ENCODE results near the gene WNT5B.
"Not testable (repeated sequence)": the region's sequence is repeated elsewhere in the genome, so short reads cannot be mapped to it uniquely, and the experiment has no call there.

WNT5B gene

DNA sequence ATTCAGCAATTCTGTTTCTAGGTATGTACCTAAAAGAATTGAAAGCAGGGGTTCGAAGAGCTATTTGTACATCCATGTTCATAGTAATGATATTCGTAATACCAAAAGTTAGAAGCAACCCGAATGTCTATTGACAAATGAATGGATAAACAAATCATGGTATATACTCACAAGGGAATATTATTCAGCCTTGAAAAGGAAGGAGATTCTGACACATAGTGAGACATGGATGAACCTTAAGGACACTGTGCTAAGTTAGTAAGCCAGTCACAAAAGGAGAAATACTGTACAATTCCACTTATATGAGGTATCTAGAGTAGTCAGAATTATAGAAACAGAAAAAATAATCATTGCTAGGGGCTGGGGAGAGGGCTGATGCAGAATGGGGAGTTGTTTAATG, 30.3 kb upstream of the WNT5B start:
- no peak for DNase-seq (ENCODE audit: low read depth)

DNA sequence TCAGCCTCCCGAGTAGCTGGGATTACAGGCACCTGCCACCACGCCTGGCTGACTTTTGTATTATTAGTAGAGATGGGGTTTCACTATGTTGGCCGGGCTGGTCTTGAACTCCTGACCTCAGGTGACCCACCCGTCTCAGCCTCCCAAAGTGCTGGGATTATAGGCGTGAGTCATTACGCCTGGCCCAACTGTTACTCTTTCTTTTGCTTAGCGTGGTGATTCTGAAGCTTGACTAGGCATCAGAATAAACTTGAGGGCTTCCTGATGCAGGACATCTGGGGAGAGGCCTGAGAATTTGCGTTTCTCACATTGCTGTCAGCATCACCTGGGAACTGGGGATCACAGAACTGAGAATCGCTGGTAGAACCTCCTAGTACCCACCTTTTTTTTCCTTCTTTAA, 26.3 kb upstream of the WNT5B start:
- not testable (repeated sequence) for DNase-seq (ENCODE audit: low read depth)

DNA sequence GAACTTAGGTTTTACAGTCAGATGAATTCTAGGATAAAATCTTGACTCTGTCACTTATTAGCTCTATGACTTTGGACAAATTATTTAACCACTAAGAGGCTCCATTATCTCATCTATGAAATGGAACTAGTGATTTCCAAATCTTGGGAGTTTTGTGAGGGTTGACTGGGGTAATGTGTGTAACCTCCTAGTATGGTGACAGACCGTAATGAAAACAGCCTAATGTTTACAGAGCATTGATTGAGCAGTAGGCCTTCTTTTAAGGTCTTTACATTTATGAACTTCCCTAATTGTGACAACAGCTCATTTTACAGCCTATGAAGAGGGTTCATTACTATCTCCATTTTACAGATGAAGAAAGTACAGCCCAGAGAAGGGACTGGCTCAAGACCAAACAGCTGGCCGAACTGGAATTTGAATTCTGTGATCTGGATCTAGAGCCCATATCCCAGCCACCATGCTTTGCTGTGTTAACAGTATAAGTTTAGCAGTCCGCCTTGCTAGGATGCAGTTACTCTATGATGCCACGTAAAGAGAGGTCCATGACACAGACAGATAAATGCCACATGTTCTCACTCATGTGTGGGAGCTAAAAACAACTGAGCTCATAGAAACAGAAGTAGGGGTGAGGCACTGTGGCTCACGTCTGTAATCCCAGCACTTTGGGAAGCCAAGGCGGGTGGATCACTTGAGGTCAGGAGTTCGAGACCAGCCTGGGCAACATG, 25.6 kb upstream of the WNT5B start:
- no peak for DNase-seq (ENCODE audit: low read depth)

DNA sequence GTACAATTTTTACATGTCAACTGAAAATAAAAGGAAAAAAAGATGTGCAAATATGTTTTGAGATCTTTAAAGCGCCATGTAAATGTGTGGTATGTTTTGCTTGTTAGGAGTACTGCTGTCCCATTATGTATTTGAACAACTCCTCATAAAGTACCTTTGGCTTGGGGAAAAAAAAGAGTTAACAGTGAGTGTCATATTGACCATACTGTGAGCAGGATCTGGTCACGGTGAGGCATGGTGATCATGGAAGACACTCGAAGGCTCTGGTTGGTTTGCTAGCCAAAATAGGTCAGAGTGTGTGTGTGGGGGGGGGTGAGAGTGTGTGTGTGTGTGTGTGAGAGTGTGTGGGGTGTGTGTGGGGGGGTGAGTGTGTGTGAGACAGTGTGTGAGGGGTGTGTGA, 24.6 kb upstream of the WNT5B start:
- DNase-seq (ENCODE audit: low read depth), result no peak

DNA sequence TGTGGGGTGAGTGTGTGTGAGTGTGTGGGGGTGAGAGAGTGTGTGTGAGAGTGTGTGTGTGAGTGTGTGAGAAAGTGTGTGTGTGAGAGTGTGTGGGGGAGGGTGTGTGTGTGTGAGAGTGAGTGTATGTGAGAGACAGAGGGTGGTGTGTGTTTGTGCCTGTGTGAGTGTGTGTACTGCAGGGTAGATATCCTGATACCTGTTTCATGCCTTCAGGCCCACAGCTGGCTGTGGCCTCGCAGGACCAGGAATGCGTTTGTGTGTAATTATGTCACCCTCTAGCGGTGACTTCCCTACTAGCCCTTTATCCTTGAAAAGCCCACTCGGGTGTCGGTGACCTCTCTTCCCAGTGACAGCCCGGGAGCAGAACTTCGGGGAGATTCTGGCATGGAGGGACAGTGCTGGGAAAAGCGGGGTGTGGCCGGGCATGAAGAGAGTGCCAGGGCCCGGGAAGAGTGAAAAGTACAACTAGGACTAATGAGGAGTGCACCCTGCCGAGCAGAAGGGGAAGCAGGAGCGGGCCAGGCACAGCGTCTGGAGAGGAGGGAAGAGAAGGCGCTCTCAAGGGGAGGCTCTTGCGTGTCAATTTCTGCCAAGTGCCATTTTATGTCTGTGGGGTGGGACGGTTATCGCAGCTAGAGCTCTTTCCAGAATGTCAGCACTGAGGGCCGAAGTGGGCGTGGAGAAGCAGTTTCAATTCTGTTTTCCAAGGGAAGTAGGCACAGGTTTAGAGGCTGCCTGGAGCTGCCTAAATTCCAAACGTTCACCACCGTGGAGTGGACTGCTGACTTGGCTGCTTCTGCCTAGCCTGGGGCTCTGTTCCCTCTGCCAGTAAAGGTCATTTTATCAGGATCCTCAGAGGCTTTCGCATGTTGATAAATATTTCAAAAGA, 23.7 kb upstream of the WNT5B start:
- DNase-seq (ENCODE audit: low read depth), result no peak

DNA sequence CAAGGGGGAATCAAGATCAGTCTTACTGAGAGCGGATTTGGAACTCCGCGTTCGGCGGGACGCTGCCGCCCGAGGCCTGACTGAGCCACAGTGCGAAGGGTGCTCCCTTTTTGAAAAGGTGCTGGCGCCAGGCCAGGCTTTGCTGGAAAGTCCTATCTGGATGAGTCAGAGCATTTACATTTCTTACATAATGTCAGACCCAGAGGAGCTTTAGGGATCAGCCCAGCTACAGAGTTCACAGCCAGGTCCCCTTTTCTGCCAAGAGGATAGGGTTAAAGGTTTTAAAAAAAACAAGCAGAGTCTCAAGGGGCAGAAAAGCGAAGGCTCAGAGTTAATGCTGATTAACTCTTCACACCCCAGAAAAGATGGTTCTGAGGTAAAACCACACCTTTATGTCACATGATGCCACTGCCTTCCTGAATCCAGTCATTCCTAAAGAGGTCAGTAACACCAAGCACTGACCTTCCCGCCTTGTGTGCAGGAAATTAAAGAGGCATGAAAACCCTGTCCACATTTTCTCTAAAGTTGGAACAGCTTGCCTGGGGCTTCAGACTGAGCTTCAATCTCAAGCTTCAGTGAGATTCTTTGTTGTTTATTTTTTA, 22.9 kb upstream of the WNT5B start:
- DNase-seq (ENCODE audit: low read depth), result no peak

DNA sequence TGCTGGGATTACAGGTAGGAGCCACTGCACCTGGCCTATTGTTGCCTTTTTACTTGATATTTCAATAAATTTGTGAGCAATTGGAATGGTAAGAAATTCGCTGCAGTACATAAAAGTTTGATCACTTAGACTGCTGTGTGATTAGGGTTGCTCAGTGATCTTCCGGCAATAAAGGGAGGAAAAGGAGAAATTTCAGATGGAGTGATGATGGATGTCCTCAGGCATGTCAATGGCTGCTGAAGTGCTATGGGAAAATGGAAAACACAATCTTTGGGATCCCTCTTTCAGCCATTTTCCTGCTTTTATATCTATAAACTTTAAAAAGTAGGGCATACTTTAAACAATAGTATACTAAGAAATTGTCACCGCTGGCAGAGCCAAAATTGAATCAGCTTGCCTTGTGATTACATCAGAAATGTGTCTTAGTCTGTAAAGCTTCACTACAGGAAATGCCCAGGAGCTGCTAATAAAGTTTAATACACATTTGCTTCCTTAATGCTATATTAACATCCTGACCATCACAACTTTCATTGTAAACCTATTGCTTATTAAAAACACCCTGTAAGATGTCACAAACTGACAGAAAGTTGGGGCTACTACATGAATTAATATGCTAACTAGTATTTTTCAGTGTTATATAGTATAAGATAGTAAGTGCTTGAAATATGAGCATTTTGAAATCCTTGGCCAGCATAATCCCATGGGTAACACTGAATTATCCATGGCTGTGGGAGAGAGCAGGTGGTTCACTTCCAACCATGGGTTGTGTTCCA, 20.9 kb upstream of the WNT5B start:
- no peak for DNase-seq (ENCODE audit: low read depth)

DNA sequence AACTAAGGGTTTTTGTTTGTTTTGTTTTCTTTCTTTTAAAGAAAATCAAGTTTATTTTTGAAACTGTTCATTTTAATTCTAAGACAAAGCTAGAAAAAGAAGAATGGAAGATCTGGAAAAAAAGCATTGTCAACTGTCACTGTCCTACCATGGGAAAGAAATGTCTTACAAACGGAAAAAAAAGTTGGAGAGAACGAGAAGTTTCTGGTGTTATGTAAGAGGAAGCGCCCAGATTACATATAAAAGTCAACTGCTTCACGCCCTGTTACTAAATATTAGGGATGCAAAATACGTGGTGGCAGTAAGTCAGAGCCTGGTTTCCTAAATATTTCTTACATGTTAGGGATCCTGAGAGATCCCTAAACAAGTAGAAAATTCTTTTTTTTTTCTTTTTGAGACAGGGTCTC, 20.3 kb upstream of the WNT5B start:
- DNase-seq (ENCODE audit: low read depth), result no peak

DNA sequence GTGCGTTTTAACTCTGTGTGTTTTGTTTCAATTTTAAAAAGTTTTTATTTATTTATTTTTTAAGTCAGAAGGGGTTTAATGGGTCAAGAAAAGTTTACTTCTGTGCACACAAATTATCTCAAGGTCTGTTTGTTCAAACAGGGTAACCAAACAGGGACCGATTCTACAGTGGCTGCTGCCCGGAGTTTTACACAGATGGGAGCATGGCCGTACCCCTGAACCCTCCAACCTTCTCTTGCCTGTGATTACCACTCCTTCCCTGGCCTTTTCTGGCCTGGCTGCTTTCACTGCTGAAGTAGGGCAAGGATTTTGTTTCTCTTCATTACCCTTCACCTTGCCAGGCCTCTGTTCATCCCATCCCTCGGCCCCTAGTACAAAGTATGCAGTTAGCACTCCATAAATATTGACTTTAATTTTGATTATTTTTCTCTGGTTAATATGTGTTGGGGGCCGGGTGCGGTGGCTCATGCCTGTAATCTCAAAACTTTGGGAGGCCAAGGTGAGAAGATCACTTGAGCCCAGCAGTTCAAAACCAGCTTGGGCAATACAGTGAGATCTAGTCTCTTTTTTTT, 18.9 kb upstream of the WNT5B start:
- DNase-seq (ENCODE audit: low read depth), result no peak

DNA sequence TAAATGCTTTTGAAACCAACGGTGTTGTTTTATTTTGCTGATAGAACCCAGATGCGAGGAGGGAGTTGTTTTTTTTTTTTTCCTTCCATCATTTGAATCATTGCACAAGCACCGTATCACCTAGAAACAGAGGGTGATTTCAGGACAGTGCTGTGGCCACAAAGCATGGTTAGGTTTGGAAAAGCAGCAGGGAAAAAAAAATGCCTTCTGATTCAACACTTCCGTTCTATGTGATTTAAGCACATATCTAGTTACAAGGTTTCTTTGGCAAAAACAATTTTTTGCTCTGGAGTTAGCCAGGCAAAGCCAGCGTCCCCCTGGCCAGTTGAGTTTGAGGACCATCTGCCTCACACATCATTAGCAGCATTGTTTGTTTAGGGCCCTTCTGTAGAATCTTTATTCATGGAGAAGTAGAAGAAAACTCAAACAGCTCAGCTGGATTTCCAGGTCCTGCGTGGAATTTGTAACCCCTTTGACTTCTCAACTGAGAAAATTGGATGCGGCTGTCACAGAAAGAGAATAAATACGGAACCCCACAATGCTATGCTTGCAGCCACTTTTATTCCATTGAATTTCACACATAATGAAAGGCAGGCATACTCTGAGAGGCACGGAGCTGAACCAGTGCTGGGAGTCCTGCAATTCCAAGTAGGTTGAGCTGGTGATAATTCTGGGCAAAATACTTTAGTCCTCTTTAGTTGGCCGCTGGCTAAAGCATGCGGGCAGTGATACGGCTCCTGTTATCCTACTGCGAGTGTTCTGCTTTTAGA, 17.0 kb upstream of the WNT5B start:
- no peak for DNase-seq (ENCODE audit: low read depth)

DNA sequence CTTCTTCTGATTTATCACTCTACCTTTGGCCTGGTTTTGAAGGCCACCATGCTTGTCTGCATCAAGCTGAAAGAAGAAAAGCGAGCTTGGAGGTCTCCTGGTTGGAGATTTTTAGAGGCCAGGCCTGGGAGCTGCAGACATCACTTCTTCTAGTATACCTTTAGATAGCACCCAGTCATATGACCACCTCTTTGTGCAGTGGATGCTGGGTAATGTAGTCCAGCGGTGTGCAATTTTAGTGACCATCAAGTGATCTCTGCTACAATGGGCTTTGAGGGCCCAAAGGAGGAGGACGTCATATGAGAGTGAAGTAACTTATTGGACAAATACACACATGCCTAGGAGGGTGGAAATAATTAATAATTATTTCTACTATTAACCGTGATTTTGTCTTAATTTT, 15.2 kb upstream of the WNT5B start:
- no peak for DNase-seq (ENCODE audit: low read depth)

DNA sequence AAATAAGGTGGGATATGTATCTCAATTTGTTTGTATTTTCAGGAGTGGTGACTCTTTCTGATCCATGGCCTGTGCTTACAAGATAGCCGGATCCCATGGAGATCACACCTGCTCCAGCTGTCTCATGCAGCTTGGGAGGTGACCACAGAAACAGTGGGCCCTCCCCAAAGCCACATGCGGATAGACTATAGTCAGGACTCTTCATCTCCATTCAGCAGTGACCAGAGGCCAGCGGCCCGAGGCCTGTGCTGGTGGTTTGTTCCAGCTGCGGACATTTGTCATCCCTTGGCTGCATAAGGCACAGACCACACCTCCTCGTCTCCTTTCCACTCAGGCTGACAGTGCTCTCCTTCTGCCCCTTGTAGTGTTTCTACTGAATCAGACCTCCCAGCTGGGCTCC, 14.7 kb upstream of the WNT5B start:
- DNase-seq (ENCODE audit: low read depth), result no peak

DNA sequence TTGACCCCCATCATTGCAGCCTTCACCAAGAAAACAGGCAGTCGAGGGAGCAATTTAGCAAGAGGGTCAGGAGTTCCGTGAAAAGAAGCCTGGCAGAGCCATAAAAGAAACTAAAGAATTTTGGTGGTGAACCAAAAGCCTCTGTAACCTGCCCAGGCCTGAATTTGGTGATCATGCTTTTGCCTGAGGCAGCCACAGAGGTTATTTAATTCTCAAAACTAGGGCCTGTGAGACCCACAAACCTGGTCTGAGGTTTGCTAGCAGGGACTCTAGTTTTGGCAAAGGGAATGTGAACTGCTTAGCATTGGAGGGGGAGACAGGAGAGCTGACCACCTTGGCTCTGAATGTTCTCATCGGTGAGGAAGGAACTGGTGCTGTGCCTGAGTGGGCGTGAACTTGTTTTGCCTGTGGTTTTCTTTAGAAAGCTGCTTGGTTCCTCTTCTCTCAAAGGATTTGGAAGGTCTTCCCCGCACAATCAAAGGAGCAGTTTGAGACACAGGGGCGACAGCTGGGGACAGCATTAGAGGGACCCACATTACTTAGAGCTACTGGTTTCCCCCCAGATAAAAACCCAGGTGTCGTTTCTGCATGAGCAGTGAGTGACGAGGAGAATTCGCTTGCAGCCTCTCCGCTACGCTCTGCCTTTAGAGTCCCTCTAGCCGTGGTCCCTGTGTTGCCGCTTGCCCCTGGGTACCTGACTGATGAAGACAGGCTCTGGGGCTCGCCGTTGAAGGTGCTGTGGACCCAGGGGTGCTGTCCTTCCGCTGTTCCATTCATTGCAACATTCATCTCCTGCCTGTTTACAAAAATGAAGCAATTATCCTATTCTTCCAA, 12.6 kb upstream of the WNT5B start:
- no peak for DNase-seq (ENCODE audit: low read depth)

DNA sequence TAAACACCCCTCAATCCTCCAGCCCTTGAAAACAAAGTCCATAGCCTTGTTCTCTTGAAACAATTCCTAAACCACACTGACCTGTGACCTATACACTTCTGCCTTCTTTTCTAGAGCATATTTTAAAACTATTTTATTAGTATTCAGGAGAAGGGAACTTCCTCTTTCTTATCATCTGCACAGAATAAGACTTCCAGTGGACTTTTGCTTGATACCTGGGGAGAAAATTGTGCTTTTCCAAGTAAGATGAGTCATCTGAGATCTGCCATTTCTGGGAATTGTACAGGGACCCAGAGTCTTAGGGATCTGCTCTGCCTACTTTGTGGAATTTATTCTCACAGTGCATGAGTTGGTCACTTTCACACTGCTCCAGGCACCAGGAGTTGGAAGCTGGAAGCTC, 10.5 kb upstream of the WNT5B start:
- DNase-seq (ENCODE audit: low read depth), result no peak

DNA sequence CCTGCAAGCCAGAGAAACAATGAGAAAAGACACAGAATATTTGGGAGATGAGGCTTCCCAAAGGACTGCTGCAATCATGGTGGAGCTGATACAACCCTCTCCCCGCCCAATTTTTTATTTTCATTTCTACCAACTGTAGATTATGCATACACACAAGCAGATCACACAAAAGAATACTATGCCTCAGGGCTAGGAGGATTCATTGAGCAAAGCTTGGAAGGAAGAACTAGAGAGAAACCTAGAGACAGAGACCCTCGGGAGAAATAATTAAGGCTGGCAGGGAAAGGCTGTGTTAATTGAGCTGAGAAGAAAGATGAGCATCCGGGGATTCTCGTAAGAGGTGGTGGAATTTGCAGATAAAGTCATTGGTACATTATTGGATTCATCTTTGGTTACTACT, 9.9 kb upstream of the WNT5B start:
- no peak for DNase-seq (ENCODE audit: low read depth)

DNA sequence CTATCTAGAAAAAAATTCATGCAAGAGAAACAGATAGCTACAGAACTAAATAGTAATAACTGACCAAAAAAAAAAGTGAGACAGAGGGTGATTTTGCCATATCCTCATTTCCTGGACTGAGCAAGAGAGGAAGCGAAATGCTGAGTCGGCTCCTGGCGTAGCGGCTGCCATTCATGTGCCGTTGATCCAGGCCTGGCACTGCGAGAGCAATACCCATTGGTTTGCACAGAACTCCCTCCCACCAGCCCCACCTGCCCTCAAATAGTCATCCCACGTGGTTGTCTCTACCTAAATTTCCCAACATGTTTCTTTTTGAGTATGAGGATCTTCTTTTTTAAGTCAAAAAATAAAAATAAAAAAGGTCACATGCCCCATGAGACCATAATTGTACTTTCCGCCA, 9.4 kb upstream of the WNT5B start:
- DNase-seq (ENCODE audit: low read depth), result no peak

DNA sequence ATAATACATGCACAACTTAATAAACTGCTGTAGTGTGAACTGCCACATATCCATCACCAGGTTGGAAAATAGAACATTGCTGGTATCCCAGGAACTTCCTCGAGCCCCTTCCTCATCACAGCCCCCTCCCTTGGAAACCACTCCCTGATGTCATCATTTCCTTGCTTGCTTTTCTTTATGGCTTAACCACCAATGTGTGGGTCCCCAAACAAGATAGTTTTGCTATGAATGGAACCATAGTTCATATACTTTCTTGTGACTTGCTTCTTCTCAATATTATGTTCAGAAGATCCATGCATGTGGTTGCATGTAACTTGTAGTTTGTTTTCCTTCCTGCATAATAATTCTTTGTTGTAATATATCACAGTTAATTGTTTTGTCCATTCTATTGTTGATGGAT, 8.9 kb upstream of the WNT5B start:
- DNase-seq (ENCODE audit: low read depth), result no peak

DNA sequence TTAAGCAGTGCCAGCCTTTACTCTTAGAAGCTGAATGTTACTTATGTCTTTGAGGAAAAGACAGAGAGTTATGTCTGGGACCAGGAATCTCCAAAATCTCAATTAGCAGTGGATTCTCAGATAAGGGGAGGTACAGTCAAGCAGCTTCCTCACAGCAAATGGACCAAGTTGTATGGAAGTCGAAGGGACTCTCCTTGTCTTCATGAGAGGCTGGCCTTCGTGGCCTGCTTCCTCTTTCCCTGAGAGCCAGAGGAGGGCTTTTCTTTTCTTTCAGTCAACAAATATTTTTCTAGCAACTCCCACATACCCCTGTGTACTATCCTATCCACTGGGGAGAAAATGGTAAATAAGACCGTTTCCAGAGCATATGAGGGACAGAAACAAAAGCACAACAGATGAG, 6.6 kb upstream of the WNT5B start:
- DNase-seq (ENCODE audit: low read depth), result no peak

DNA sequence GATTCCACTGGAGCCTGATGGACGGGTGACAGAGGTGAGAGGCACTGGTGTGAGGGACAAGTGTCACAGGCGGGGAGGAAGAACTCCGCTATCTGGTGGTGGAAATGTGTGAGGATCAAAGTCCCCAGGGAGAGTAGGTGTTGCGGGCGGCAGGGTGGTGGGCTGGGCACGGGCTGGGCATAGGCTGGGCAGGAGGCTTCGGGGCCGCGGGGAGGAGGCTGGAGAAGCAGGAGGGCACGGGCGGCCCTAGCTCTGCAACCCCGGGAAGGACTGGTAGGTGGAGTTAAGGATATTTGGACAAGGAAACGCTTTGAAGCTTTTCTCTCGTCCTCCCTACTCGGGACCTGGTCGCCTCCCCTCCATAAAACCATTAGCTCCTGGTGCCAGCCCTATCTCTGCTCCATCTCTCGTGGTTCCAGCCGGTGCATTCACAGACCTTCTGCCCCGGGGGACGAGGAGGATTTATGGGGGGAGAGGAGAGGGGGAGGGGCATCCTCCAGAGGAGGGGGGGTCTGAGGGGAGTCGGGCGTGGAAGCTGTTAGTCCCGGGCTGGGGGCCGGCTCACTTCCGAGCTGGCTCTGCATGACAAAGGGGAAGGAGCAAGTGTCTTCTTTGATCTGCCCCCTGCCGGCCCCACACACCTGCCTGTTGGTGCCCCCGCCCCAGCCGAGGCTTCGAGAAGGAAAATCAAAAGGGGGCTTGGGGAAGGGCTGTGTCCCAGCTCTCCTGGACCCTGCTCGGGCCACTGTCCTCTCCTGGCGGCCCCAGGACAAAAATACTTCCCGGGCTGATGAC, 504 bp downstream of the WNT5B start:
- DNase-seq (ENCODE audit: low read depth), result no peak
